ENCODE results near the gene DEPDC1B. TPM values are rescaled to one million over a fixed set of nuclear protein-coding genes. Genes with fewer than 3 reads are reported as not detected.

DEPDC1B gene
- total and polyA plus RNA-seq, 2 experiments from 2014 or later = 38.3 to 67.9 TPM

DNA sequence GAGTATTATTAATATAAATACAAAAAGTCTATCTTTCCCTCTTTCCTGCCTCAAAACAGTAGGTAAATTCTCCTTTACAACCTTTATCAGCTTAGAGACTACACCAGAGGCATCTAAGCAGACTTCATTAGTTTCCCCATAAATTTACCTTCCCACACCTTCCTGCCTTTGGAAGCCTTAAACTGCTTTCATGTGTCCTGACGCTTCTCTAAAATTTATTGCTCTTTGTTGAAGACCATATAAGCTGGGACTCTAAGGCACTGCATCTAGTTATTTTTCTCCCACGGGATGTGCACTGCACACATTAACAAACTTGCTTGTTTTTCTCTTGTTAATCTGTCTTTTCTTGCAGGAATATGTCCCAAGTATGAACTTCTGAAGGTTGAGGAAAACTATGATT, 51.8 kb downstream of the DEPDC1B start (continued):
- TF ChIP-seq, protein P1, sequence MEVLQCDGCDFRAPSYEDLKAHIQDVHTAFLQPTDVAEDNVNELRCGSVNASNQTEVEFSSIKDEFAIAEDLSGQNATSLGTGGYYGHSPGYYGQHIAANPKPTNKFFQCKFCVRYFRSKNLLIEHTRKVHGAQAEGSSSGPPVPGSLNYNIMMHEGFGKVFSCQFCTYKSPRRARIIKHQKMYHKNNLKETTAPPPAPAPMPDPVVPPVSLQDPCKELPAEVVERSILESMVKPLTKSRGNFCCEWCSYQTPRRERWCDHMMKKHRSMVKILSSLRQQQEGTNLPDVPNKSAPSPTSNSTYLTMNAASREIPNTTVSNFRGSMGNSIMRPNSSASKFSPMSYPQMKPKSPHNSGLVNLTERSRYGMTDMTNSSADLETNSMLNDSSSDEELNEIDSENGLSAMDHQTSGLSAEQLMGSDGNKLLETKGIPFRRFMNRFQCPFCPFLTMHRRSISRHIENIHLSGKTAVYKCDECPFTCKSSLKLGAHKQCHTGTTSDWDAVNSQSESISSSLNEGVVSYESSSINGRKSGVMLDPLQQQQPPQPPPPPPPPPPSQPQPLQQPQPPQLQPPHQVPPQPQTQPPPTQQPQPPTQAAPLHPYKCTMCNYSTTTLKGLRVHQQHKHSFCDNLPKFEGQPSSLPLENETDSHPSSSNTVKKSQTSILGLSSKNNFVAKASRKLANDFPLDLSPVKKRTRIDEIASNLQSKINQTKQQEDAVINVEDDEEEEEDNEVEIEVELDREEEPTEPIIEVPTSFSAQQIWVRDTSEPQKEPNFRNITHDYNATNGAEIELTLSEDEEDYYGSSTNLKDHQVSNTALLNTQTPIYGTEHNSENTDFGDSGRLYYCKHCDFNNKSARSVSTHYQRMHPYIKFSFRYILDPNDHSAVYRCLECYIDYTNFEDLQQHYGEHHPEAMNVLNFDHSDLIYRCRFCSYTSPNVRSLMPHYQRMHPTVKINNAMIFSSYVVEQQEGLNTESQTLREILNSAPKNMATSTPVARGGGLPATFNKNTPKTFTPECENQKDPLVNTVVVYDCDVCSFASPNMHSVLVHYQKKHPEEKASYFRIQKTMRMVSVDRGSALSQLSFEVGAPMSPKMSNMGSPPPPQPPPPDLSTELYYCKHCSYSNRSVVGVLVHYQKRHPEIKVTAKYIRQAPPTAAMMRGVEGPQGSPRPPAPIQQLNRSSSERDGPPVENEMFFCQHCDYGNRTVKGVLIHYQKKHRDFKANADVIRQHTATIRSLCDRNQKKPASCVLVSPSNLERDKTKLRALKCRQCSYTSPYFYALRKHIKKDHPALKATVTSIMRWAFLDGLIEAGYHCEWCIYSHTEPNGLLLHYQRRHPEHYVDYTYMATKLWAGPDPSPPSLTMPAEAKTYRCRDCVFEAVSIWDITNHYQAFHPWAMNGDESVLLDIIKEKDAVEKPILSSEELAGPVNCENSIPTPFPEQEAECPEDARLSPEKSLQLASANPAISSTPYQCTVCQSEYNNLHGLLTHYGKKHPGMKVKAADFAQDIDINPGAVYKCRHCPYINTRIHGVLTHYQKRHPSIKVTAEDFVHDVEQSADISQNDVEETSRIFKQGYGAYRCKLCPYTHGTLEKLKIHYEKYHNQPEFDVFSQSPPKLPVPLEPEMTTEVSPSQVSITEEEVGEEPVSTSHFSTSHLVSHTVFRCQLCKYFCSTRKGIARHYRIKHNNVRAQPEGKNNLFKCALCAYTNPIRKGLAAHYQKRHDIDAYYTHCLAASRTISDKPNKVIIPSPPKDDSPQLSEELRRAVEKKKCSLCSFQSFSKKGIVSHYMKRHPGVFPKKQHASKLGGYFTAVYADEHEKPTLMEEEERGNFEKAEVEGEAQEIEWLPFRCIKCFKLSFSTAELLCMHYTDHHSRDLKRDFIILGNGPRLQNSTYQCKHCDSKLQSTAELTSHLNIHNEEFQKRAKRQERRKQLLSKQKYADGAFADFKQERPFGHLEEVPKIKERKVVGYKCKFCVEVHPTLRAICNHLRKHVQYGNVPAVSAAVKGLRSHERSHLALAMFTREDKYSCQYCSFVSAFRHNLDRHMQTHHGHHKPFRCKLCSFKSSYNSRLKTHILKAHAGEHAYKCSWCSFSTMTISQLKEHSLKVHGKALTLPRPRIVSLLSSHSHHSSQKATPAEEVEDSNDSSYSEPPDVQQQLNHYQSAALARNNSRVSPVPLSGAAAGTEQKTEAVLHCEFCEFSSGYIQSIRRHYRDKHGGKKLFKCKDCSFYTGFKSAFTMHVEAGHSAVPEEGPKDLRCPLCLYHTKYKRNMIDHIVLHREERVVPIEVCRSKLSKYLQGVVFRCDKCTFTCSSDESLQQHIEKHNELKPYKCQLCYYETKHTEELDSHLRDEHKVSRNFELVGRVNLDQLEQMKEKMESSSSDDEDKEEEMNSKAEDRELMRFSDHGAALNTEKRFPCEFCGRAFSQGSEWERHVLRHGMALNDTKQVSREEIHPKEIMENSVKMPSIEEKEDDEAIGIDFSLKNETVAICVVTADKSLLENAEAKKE (CRISPR knock-in tag; IDR thresholded peaks at IDR 0.05) = no peak

DNA sequence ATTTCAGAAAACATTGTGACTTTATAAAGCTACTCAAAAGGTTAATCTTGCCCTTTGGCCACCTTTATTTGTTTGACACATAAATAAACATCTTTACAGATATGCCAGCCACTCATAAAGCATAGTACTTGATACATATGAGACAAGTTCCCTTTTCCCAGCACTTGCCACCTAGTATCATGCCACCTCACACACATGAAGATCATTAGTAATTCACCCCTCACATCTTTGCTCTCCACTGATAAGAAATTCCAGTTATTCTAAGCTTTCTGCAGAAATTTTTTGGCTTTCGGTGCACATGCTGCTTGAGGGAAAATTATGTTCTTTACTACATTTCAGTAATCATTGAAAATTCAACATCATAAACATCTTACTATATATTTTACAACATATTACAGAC, 59.1 kb downstream of the DEPDC1B start:
- H3K27me3 Mint-ChIP-seq (ENCODE audit: insufficient read depth, low read depth, poor library complexity) = peaks cover 3% of the 10 kb centered on the region
- H2AFZ ChIP-seq = no peak overlapping the region
- H4K20me1 ChIP-seq (replicated peaks; ENCODE audit: insufficient read depth) = no peaks in the 10 kb centered on the region; the same call in 1 of the 2 replicates
- no peaks in the 10 kb centered on the region for H3K9me3 Mint-ChIP-seq
- no peak for ATAC-seq
- peaks cover 54% of the 10 kb centered on the region for H3K36me3 Mint-ChIP-seq (ENCODE audit: low read depth)
- no peak overlapping the region for H3K4me2 ChIP-seq
- no peaks in the 10 kb centered on the region for H3K9me2 ChIP-seq (ENCODE audit: insufficient read depth)
- H3K4me3 ChIP-seq = no peak overlapping the region
- no peak overlapping the region for H3K27ac Mint-ChIP-seq
- H3K4me1 ChIP-seq (ENCODE audit: insufficient read depth) = no peaks in the 10 kb centered on the region
- no peaks in the 10 kb centered on the region for H3K4me1 Mint-ChIP-seq
- no peak overlapping the region for H3K27ac ChIP-seq (ENCODE audit: low read depth)
- H3K36me3 ChIP-seq (ENCODE audit: insufficient read depth) = peaks cover 12% of the 10 kb centered on the region; the same call in 1 of the 2 replicates
- DNase-seq (ENCODE audit: low spot score) = no peak
- no peaks in the 10 kb centered on the region for H3F3A ChIP-seq (replicated peaks; ENCODE audit: low read depth)
- H3K27me3 ChIP-seq (ENCODE audit: insufficient read depth) = no peaks in the 10 kb centered on the region
- H3K4me3 Mint-ChIP-seq = no peak overlapping the region
- H3K79me2 ChIP-seq (replicated peaks; ENCODE audit: insufficient read depth) = 0 out of 2 replicates have a peak, but pooled peaks cover 2% of the 10 kb centered on the region
- TF ChIP-seq CREB1 (CRISPR knock-in tag; IDR thresholded peaks at IDR 0.05; ENCODE audit: low read depth) (no peak), STAT1 (IDR thresholded peaks at IDR 0.05; ENCODE audit: unreplicated experiment) (no peak), ZNF331 (CRISPR knock-in tag; IDR thresholded peaks at IDR 0.05; ENCODE audit: low read depth) (no peak), NANOG (IDR thresholded peaks at IDR 0.05; ENCODE audit: borderline replicate concordance) (no peak), EZH2phosphoT487 (IDR thresholded peaks at IDR 0.05; ENCODE audit: unreplicated experiment) (no peak), EZH2 (IDR thresholded peaks at IDR 0.05; ENCODE audit: low read depth, unreplicated experiment) (no peak), CTCF (conservative IDR thresholded peaks at IDR 0.05; ENCODE audit: low read depth in 2 of 2) (no peak)
- TF ChIP-seq, protein P1 (CRISPR knock-in tag; IDR thresholded peaks at IDR 0.05) = no peak

Measured in GM23338 (cell line).